WTC11 (cell line): ENCODE data around the gene ZIC4. TPM values are rescaled to one million over a fixed set of nuclear protein-coding genes. Genes with fewer than 3 reads are reported as not detected.

Experiments used
- ATAC-seq: fragments of 200-7000 bp; cut with Tn5 transposase; 2 replicates; pipeline ENCODE4 v1.10.0; 2021; ENCODE audit warnings: mild to moderate bottlenecking, moderate library complexity
- CTCF ChIA-PET: fragments of 300-600 bp; sonication (Branson Sonifier 250); formaldehyde crosslinking; loops from one replicate; lab custom pipeline; 2021; ENCODE audit warnings: antibody characterized with exemption; lab: Charles Lee
- POLR2A ChIA-PET: fragments of 350-600 bp; sonication (Branson Sonifier 250); formaldehyde crosslinking; loops from one replicate; lab custom pipeline; 2021; ENCODE audit warnings: antibody characterized with exemption; lab: Charles Lee
- DNase-seq: peaks from one replicate; pipeline ENCODE4 v3.0.0; 2021; ENCODE audit warnings: low spot score
- H3K27ac Mint-ChIP-seq: 2 replicates; pipeline ENCODE4 v1.8.0; 2021; ENCODE audit warnings: mixed read lengths
- H3K27me3 Mint-ChIP-seq: 2 replicates; pipeline ENCODE4 v1.8.0; 2021; ENCODE audit warnings: low read depth, mild to moderate bottlenecking, moderate library complexity, mixed read lengths
- H3K36me3 Mint-ChIP-seq: 2 replicates; pipeline ENCODE4 v1.8.0; 2021; ENCODE audit warnings: mixed read lengths
- H3K4me1 Mint-ChIP-seq: 2 replicates; pipeline ENCODE4 v1.8.0; 2022; ENCODE audit warnings: mixed read lengths
- H3K4me3 Mint-ChIP-seq: 2 replicates; pipeline ENCODE4 v1.8.0; 2021; ENCODE audit warnings: mild to moderate bottlenecking, moderate library complexity, mixed read lengths
- H3K9me3 Mint-ChIP-seq: 2 replicates; pipeline ENCODE4 v1.8.0; 2021; ENCODE audit warnings: mixed read lengths
- E2F5 ChIP-seq: sonication (generic); formaldehyde crosslinking; IDR thresholded peaks from 2 replicates; pipeline ENCODE4 v1.8.1; 2022; ENCODE audit warnings: mild to moderate bottlenecking, moderate library complexity, missing genetic modification reagents
- ESRRA ChIP-seq: sonication (generic); formaldehyde crosslinking; IDR thresholded peaks from 2 replicates; pipeline ENCODE4 v1.8.1; 2022; ENCODE audit warnings: mild to moderate bottlenecking, missing genetic modification reagents, borderline replicate concordance
- GABPB1 ChIP-seq: sonication (generic); formaldehyde crosslinking; IDR thresholded peaks from 2 replicates; pipeline ENCODE4 v1.8.1; 2023; ENCODE audit warnings: mild to moderate bottlenecking, missing genetic modification reagents
- IRF2 ChIP-seq: sonication (generic); formaldehyde crosslinking; IDR thresholded peaks from 2 replicates; pipeline ENCODE4 v1.8.0; 2022; ENCODE audit warnings: low read depth, missing genetic modification reagents, borderline replicate concordance
- MAX ChIP-seq: sonication (generic); formaldehyde crosslinking; IDR thresholded peaks from 2 replicates; pipeline ENCODE4 v1.8.0; 2022; ENCODE audit warnings: mild to moderate bottlenecking, missing genetic modification reagents
- NFE2L1 ChIP-seq: sonication (generic); formaldehyde crosslinking; IDR thresholded peaks from 2 replicates; pipeline ENCODE4 v1.8.1; 2023; ENCODE audit warnings: missing genetic modification reagents
- OVOL2 ChIP-seq: fragments of 250-450 bp; sonication (Bioruptor Pico); IDR thresholded peaks from 2 replicates; pipeline ENCODE4 v1.9.0; 2021; ENCODE audit warnings: mild to moderate bottlenecking, borderline replicate concordance
- PRRX2 ChIP-seq: fragments of 250-450 bp; sonication (Bioruptor Pico); IDR thresholded peaks from 2 replicates; pipeline ENCODE4 v1.8.0; 2021; ENCODE audit warnings: mild to moderate bottlenecking
- RELA ChIP-seq: sonication (generic); formaldehyde crosslinking; IDR thresholded peaks from 2 replicates; pipeline ENCODE4 v1.8.1; 2022; ENCODE audit warnings: missing genetic modification reagents, mild to moderate bottlenecking, borderline replicate concordance
- TEAD1 ChIP-seq: sonication (generic); formaldehyde crosslinking; IDR thresholded peaks from 2 replicates; pipeline ENCODE4 v1.8.0; 2022; ENCODE audit warnings: mild to moderate bottlenecking, missing genetic modification reagents
- USF1 ChIP-seq: sonication (generic); formaldehyde crosslinking; IDR thresholded peaks from 2 replicates; pipeline ENCODE4 v1.8.0; 2022; ENCODE audit warnings: mild to moderate bottlenecking, missing genetic modification reagents
- ZNF232 ChIP-seq: sonication (generic); formaldehyde crosslinking; IDR thresholded peaks from 2 replicates; pipeline ENCODE4 v1.8.0; 2022; ENCODE audit warnings: mild to moderate bottlenecking, missing genetic modification reagents
- ZNF263 ChIP-seq: sonication (generic); formaldehyde crosslinking; IDR thresholded peaks from 2 replicates; pipeline ENCODE4 v1.8.1; 2022; ENCODE audit warnings: low read depth, mild to moderate bottlenecking, moderate library complexity, missing genetic modification reagents
- ZNF396 ChIP-seq: fragments of 250-450 bp; sonication (Bioruptor Pico); IDR thresholded peaks from 2 replicates; pipeline ENCODE4 v1.8.0; 2021; ENCODE audit warnings: mild to moderate bottlenecking, moderate library complexity, borderline replicate concordance
- ZNF423 ChIP-seq: fragments of 250-450 bp; sonication (Bioruptor Pico); IDR thresholded peaks from 2 replicates; pipeline ENCODE4 v2.1.2; 2022; ENCODE audit warnings: mild to moderate bottlenecking, moderate library complexity
- ZNF671 ChIP-seq: fragments of 250-450 bp; sonication (Bioruptor Pico); IDR thresholded peaks from 2 replicates; pipeline ENCODE4 v1.8.0; 2021; ENCODE audit warnings: mild to moderate bottlenecking
- total RNA-seq: library from RNA; stranded (reverse); gene quantifications from 3 replicates; pipeline ENCODE4 v1.2.3, GENCODE V29; 2021
- TF ChIP-seq, protein P1 (sequence below): sonication (generic); formaldehyde crosslinking; IDR thresholded peaks from 2 replicates; pipeline ENCODE4 v1.8.1; 2023; ENCODE audit warnings: mild to moderate bottlenecking, missing genetic modification reagents, moderate library complexity
- TF ChIP-seq, protein P2 (sequence below): sonication (generic); formaldehyde crosslinking; conservative IDR thresholded peaks from 2 replicates; pipeline ENCODE4 v1.8.1; 2023; ENCODE audit warnings: mild to moderate bottlenecking, low read depth, missing genetic modification reagents, moderate library complexity

ZIC4 gene
- total RNA-seq, 1 experiment from 2014 or later, result 3.5 TPM

- TF ChIP-seq MAX (CRISPR knock-in tag) (no peak), TEAD1 (CRISPR knock-in tag) (no peak), E2F5 (CRISPR knock-in tag) (no peak)
Observed at GRCh38 chr3:147424581-147425387, 18.4 kb upstream of the ZIC4 start (continued).

DNA sequence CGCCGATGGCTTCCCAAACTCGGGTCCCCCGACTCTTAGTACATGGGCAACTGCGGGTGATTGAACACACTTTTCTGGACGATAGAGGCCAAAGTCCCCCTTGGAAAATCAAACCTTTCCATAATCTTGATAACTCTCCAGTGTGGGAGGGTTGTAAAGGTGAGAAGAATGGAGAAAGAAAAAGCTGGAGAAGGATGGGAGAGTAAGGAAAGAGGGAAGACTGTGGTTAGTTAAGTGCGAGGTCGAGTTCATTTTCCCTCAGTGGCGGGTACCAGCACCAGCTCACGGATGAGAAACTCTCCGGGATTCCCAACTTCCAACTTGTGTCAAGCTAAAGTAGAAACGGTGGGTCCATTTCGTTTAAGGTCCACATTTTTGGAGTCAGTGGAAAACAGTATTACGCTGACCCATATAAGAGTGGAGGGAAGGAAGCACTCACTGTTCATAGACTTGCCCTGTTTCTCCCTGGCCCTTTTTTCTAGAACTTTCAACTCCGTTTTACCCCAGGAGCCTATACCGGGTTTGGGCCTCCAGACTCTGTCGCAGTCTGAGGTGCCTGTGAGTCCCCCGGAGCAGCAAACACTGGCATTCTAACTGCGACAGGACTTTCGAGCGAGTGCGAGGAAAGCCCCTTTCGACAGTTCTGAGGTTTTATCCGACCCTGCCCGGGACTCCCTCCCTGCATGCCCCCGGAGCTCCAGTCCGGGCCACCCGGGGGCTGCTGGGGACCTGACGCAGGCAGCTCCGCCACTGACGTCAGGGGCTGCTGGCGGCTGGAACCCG, 17.6 kb upstream of the ZIC4 start:
- ATAC-seq, result peak; percentile 3
- no peaks in the 10 kb centered on the region for H3K9me3 Mint-ChIP-seq
- H3K4me3 Mint-ChIP-seq, result peak overlapping the region; percentile 73
- ChIA-PET POLR2A (interaction anchor here (0.9 to 2.2 kb wide), 2 partner anchors 31 to 46 kb away, joined by 3 to 8 read pairs; no protein-coding TSS in a partner anchor), CTCF (interaction anchor here (0.9 to 6.3 kb wide), 6 partner anchors 31 to 193 kb away, joined by 3 to 40 read pairs (median 7); no protein-coding TSS in a partner anchor)
- H3K27ac Mint-ChIP-seq, result no peak overlapping the region; the same call in 1 of the 2 replicates
- no peaks in the 10 kb centered on the region for H3K36me3 Mint-ChIP-seq
- peaks cover 75% of the 10 kb centered on the region for H3K27me3 Mint-ChIP-seq
- TF ChIP-seq ZNF232 (CRISPR knock-in tag), result no peak
- TF ChIP-seq ZNF423 (CRISPR knock-in tag), result 0 out of 2 replicates have a peak, but pooled peaks have one; percentile 15
- H3K4me1 Mint-ChIP-seq, result peaks cover 51% of the 10 kb centered on the region
- DNase-seq, result peak; percentile 40

DNA sequence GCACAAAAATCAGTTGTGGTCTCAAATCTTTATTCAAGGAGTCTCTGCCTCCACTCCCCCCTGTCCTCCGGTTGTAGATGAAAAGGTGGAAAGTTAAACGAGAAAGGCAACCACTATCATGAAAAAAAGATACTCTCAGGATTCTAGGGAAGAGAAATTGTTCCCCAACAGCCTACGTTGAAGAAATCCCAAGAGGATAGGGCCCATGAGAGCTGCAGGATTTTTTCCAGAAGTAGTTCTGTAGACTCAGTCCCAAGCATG, 17.1 kb upstream of the ZIC4 start:
- Mint-ChIP-seq H3K36me3 (no peaks in the 10 kb centered on the region), H3K4me3 (peak overlapping the region; percentile 73), H3K27ac (no peak overlapping the region), H3K27me3 (peaks cover 80% of the 10 kb centered on the region), H3K9me3 (no peaks in the 10 kb centered on the region), H3K4me1 (peaks cover 56% of the 10 kb centered on the region)
- DNase-seq, result no peak
- ChIA-PET CTCF (interaction anchor here (1.0 to 6.3 kb wide), 4 partner anchors 31 to 193 kb away, joined by 4 to 40 read pairs (median 8); no protein-coding TSS in a partner anchor), POLR2A (interaction anchor here (1.3 to 2.2 kb wide), 3 partner anchors 11 to 31 kb away, joined by 3 to 13 read pairs (median 8); no protein-coding TSS in a partner anchor)
- TF ChIP-seq ZNF396 (CRISPR knock-in tag) (no peak), USF1 (no peak), ESRRA (CRISPR knock-in tag) (no peak)
- no peak for ATAC-seq

GRCh38 chr3:147422601-147423536, 16.5 kb upstream of the ZIC4 start:
- Mint-ChIP-seq H3K4me1 (peaks cover 59% of the 10 kb centered on the region), H3K27me3 (peaks cover 86% of the 10 kb centered on the region), H3K27ac (no peak overlapping the region), H3K36me3 (no peaks in the 10 kb centered on the region), H3K9me3 (no peaks in the 10 kb centered on the region), H3K4me3 (peak overlapping the region; percentile 73)
- DNase-seq (peak; percentile 63), ATAC-seq (peak; percentile 6)
- ChIA-PET CTCF (interaction anchor here (1.0 to 6.3 kb wide), 4 partner anchors 30 to 194 kb away, joined by 4 to 40 read pairs (median 8); no protein-coding TSS in a partner anchor), POLR2A (interaction anchor here (1.3 to 2.2 kb wide), 4 partner anchors 10 to 45 kb away, joined by 3 to 13 read pairs (median 6); no protein-coding TSS in a partner anchor)
- TF ChIP-seq ZNF263 (CRISPR knock-in tag) (no peak), IRF2 (CRISPR knock-in tag) (no peak), GABPB1 (no peak), OVOL2 (CRISPR knock-in tag) (no peak), ZNF671 (CRISPR knock-in tag) (no peak), NFE2L1 (CRISPR knock-in tag) (no peak), PRRX2 (CRISPR knock-in tag) (no peak), MAX (CRISPR knock-in tag) (no peak), RELA (no peak)
- TF ChIP-seq, protein P1, sequence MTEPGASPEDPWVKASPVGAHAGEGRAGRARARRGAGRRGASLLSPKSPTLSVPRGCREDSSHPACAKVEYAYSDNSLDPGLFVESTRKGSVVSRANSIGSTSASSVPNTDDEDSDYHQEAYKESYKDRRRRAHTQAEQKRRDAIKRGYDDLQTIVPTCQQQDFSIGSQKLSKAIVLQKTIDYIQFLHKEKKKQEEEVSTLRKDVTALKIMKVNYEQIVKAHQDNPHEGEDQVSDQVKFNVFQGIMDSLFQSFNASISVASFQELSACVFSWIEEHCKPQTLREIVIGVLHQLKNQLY (CRISPR knock-in tag), result no peak
- TF ChIP-seq, protein P2, sequence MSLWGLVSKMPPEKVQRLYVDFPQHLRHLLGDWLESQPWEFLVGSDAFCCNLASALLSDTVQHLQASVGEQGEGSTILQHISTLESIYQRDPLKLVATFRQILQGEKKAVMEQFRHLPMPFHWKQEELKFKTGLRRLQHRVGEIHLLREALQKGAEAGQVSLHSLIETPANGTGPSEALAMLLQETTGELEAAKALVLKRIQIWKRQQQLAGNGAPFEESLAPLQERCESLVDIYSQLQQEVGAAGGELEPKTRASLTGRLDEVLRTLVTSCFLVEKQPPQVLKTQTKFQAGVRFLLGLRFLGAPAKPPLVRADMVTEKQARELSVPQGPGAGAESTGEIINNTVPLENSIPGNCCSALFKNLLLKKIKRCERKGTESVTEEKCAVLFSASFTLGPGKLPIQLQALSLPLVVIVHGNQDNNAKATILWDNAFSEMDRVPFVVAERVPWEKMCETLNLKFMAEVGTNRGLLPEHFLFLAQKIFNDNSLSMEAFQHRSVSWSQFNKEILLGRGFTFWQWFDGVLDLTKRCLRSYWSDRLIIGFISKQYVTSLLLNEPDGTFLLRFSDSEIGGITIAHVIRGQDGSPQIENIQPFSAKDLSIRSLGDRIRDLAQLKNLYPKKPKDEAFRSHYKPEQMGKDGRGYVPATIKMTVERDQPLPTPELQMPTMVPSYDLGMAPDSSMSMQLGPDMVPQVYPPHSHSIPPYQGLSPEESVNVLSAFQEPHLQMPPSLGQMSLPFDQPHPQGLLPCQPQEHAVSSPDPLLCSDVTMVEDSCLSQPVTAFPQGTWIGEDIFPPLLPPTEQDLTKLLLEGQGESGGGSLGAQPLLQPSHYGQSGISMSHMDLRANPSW (CRISPR knock-in tag), result no peak
